ENCODE data around the gene DHRS13.

Gene DHRS13, protein sequence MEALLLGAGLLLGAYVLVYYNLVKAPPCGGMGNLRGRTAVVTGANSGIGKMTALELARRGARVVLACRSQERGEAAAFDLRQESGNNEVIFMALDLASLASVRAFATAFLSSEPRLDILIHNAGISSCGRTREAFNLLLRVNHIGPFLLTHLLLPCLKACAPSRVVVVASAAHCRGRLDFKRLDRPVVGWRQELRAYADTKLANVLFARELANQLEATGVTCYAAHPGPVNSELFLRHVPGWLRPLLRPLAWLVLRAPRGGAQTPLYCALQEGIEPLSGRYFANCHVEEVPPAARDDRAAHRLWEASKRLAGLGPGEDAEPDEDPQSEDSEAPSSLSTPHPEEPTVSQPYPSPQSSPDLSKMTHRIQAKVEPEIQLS

DNA sequence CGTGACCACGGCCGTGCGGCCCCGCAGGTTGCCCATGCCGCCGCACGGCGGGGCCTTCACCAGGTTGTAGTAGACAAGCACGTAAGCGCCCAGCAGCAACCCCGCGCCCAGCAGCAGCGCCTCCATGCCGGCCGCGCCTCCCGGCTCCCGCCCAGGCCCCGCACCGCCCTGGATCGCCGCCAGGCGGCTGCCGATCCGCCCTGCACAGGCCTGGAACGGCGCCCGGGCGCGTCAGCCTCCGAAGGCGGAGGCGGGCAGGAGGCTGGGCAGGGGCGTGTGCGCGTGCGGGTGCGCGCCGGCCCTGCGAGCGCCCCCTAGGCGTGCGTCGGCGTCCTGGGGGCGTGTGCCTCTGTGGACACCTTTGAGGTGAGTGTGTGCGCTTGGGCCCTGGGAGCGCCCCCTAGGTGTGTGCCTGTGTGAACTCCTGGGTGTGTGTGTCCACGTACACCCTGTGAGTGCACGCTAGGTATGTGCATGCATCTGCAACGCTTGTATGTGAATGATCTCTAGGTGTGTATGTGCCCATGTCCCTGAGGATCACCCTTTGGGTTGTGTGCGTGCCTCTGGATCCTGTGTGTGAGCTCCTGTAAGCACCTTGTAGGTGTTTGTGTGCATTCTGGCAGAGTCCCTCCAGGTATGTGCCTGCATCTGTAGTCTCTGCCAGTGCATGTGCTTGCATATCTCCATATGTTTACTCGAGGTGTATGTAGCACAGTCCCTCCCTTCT, at the start of gene DHRS13:
Gene DHRS13, minus strand, starts transcription at position 261 of the 727 bp plus-strand sequence. Its CDS starts 135 bp downstream, at position 126.
- DNase-seq (ENCODE audit: low read depth, low spot score) = peak; percentile 67

DNA sequence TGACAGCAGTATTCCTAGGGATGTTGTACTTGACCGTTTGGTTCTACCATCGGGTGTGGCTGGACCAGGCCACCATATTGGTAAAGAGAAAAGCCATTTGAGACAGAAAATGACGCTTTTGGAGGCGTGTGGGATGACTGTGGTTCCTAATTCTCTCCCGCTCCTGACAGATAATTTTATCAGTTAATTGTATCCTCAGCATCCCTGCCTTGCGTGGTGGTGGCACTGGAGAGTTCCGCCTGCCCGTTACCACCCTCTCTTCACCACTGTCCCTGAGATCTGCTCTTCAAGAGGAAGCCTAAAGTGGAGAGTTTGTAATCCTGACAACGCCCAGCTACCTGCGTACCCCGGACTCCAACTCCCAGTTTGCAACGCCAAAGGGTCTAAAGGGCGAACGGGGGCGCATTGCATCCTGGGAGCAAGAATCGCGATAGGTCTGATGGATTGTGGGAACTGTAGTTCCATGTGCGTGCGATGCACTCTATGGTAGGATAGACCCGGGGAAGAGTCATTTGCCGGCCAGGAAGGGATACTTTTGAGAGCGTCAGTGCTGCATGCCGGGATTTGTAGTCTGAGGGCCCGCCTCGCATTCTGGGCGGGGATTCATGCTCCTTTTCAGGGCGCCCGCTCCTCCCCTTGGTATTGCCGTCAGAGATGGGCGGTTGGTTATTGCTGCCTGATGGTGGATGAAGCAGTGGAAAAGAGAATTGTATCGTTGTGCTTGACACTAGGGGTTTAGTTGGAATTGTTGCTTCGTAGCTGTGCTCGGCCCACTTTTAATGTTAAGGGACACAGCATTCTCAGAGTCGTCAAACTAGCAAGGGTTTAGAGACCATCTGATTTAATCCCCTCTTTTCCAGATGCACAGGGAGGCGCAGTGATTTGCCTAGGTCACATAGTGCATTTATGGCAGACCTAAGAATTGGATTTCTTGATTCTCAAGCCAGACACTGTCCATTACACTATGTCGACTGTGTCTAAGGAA, 49.4 kb upstream of the DHRS13 start:
- DNase-seq (ENCODE audit: low read depth, low spot score) = peak; percentile 98

DNA sequence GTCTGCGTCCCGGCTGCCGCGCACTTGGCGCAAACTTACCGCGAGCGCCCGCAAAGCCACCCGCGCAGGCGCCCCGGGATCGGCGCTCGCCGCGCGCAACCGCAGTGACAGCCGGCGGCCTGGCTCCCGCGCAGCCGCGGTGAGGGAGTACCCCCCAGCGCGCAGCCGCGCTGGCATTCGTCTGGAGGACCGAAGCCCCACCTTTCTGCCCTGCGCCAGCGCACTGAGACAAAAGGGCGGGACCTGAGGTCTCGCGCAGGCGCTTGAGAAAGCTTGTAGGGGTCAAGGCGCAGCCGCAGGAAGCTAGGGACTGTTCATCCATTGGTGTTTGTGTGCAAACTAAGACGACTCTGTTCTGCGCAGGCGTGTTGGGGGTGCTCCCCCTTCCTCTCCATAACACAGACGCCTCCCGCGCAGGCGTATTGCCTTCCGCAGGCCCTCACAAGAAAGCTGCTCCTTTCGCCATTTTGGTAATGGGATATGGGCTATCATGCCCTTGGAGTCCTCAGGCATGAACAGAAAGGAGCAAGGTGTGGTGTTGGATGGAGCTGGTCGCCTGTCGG, 48.6 kb upstream of the DHRS13 start, which contains the start of gene PHF12:
Gene PHF12, minus strand, starts transcription at position 91 of the 563 bp plus-strand sequence. CDS start 558 bp downstream, outside the sequence.
- peak; percentile 100 for DNase-seq (ENCODE audit: low read depth, low spot score)

DNA sequence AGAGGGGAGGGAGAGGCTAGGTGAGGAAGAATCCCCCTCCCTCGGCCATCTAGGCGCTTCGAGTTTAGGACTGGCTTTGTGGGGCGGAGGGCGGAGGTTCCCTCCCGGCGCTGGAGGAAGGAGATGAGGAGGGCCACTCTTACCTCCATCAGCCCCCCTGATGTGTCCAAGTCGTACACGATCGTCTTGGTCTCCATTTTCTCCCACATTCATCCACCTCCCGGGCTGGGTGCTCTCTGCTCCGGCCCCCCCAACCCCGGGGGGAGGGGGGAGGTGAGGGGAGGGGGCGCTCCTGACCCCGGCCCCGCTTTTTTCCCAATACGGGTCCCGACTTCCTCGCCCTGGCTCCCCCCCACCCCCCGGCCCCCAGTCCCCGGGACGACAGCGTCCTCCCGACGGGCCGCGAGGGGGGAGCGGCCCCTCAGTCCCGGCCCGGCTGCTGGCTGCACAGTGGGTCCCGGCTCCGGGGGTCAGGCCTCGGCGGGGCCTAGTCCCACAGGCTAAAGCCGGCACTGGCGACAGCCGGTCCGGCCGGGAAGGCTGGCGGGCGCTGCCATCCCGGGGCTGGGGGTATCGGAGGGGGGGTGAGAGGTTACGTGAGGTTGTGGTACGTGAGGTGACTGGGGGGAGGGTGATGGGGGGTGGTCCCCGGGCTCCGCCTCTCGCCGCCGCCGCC, 48.0 kb upstream of the DHRS13 start:
- DNase-seq (ENCODE audit: low read depth, low spot score) = no peak

DNA sequence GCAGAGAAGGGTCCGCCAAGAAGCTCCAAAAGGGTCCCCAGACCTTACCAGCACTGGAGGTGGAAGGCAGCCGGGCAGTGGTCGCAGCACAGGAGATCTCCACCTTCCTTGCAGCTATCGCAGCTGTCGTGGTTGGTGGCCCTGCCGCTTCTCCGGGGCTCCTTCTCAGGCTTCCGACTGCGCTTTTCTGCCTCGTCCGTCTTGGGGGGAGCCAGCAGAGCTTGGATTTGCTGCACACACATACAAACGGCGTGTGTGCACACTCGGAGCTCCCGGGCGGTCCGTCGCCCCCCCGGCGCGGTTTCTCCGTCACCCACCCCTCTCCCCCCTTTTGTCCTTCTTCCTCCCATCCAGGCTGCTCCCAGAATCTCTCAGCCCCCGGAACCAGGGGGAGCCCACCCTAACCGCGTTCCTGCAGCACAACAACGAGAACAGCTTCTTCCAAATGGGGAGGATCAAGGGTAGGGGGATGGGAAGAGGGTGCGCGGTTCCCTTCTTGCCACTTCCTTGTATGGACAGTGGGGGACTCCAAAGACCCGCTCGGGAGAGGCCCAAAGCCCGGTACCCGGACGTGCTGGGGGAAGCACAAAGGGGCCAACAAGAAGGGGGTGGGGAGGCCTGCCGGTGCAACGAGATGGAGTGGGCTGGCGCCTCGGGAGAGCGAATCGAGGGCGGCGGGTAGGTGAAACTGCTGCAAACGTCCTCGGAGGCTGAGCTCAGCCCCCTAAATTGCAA, 47.3 kb upstream of the DHRS13 start:
- DNase-seq (ENCODE audit: low read depth, low spot score) = no peak

DNA sequence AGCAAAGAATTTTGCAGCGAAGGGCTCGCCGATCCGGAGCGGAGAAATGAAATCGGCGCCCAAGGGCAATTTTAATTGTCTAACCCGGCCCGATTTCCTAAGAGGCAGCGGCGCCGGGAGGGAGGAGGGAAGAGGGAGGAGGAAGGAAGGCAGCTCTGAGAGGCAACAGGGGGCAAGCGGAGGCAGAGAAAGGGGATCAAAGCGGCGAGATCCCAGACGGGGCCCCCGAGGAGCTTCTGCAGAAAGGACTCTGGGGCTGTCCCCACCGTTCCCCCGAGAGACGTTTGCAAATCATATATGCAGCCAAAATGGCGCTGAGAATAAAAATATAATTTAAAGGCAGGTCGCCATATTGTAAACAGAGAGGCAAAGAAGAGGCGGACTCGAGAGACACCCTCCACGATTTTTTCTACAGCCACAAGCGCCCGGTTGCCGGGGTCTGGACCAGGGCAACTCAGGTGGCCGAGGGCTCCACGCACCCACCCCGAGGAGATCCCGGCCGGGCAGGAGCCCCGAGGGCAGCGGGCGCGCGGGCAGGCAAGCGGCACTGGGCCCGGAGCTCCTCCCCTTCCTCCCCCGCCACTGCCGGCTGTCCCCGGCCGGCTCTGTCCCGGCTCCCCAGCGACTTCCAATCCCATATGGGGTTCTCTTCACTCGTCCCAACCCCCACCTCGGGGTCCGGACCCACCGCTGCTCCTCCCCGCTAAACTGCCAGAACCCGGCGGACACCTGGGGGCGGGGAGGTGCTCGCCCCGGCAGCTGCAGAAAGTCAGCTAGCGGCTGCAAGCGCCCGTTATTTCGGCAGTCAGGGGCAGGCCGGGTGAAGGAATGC, 46.5 kb upstream of the DHRS13 start:
- DNase-seq (ENCODE audit: low read depth, low spot score) = no peak

DNA sequence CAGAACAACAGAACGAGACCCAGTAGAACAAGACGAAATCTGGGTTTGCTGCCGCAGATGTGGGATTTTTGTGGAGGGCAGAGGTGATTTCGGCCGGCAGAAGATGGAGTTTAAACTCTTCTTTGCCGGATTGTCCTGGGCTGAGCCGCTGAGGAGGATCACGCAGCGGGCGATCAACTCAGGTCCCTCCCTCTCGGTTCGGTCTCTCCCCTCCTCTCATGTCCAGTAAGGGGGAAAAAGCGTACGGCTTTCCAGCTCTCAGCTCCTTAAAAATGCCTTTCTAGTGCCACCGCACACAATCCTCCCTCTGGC, 46.0 kb upstream of the DHRS13 start:
- no peak for DNase-seq (ENCODE audit: low read depth, low spot score)

DNA sequence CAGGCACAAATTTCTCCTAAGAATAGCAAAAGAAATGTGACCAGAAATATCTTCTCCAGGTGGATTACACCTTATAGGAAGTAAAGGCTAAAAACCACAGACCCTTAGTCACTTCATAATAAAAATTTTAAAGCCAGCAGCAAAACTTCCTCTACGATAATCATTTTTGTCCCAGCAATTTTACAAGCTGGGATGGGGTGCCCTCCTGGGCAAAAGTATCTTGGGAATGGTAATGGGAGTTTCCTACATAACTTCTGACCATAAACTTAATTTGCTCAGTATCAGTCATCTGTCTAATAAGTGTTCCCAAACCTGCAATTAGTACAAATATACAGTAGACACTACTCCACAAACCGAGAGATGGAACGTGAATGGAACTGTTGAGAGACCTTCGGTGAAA, 45.5 kb upstream of the DHRS13 start:
- no peak for DNase-seq (ENCODE audit: low read depth, low spot score)

DNA sequence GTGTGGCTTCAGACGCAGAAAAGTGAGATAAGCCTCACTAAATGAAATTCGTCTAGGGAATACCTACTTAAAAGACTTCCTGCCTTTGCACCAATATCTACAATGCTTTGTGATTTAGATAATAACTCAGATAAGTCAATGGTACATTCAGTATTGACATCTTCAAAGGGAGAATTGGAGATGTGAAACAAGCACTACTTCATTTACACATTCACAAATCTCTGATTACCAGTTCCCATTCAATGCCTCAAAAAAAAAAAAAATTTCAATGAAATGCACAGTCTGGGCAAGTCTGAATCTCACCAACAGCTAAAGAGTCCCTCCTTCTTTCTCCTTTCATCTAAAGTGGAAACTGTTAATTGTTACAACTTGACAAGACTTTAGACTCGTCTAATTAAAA, 44.8 kb upstream of the DHRS13 start:
- no peak for DNase-seq (ENCODE audit: low read depth, low spot score)

DNA sequence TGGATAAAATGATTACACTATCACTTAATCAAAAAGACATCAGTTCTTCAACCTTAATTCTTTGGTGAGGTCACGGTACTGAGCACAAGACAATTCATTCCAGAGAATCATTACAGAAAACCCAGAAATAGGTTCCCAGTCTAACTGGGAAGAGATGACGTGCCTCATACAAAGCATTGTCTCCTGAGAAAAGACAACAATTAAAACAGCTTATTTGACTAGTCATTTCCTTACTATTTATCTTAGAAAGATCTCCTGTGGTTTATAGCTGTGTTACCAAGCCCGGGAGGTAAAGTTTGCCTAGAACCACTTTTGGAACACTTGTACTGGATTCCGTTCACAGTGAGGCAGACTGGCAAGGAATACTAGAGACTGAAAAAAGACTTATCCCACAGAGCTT, 43.4 kb upstream of the DHRS13 start:
- DNase-seq (ENCODE audit: low read depth, low spot score) = peak; percentile 71

DNA sequence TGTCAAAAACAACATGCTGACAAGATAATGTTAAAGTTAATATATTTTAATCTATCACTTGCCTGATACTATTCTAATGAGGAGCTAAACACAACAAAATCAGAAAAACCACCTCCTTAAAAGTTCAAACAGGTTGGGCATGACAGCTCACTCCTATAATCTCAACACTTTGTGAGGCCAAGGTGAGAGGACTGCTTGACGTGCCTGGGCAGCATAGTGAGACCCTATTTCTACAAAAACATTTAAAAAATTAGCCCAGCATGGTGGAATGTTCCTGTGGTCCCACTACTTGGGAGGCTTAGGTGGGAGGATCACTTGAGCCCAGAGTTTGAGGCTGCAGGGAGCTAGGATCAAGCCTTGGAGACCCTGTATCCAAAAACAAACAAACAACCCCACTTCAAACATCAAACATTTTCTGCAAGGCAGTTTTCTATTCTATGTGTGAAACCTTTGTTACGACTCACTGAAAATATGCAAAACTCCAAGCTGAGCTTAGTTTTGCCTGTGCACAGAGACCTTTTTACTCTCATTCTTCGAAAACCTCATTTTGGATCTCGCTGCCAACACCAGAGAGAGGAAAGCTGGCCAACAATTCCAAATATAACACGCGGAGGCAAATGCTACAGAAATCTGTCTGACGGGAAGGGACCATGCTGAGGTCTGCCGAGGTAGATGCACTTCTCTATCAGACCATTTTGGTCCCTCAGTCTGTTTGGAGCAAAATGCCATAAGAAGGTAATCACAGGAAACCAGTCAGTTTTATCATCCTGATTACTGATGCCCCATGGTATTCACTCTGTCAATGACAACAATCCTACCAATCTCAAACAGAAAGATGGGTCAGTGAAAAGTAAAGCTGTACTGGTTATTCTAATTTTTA, 42.2 kb upstream of the DHRS13 start:
- DNase-seq (ENCODE audit: low read depth, low spot score) = no peak

DNA sequence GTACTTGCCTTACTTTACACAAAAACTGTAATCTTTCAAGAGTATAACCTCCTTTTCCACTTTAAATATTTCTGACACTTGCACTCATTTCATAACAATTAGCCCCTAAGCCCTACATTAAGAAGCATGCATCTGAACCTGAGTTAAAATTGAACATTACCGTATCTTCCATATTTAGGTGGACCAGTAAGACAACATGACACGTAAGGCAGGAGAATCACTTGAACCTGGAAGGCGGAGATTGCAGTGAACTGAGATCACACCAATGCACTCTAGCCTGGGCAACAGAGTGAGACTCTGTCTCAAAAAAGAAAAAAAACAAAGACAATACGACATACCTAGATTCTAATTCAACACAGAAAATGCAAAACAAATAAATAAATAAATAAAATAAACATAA, 41.5 kb upstream of the DHRS13 start:
- no peak for DNase-seq (ENCODE audit: low read depth, low spot score)

DNA sequence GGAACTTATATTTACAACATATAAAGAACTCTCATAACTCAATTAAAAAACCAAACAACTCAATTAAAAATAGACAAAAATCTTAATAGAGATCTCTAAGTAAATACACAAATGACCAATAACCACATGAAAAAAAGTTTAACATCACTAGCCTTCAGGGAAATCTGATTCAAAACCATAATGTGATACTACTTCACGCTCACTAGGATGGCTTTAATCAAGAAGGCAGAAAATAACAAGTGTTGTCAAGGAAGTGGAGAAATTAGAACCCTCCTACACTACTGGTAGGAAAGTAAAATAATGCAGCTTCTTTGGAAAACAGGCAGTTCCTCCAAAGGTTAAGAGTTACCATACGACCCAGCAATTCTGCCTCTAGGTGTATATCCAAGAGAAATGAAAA, 40.0 kb upstream of the DHRS13 start:
- no peak for DNase-seq (ENCODE audit: low read depth, low spot score)

DNA sequence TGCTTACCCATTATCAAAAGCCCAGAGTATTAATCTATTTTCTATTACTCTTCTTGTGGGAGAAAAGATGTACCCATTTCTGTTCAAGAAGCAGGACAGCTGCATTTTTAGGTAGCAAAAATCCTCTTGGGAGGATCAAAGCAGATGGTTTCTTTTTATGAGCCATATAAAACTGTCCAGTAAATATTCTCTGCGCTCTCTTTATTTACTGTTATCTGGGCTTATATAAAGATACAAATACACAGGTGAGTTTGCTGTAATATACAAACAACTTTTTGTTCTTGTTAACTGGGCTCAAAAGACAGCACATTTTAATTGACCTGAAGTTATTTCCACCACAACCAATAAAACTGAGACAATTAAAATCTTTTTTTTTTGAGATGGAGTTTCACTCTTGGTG, 38.4 kb upstream of the DHRS13 start:
- DNase-seq (ENCODE audit: low read depth, low spot score) = no peak

DNA sequence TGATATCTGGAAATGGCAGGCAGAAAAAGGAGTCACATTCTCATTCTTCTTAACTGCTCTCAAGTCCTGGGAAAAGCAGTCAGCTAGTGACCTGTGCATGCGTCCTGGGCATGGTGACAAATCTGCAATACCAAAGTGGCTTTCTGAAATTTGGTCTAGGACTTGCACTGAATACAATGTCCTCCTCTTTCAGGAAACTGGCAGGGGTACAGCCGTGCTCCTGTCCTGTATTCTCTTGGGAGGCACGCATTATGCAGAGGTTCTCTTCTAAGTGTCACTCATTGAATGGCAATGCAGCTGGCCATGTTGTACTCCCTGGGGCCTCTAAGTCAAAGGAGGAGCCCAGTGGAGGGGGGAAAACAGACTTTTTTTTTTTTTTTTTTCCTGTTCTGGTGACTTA, 37.8 kb upstream of the DHRS13 start:
- DNase-seq (ENCODE audit: low read depth, low spot score) = no peak

DNA sequence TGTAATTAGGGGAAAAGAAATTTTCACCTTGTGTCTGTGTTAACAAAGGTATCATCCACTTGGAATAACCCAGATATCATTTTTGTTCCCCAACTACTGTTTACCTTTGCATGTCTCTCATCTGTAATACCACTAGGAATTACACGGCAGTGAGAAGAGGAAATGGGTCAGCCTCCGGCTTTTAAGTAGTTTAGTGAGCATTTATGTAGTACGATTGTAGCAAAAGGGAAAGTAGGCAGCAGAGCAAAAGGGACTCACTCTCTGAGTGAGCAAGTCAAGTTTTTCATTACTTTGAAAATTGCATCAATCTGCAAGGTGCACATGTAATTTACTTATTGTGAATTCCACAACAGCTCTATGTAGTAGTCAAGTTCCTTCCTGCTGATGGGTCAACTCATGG, 37.3 kb upstream of the DHRS13 start:
- DNase-seq (ENCODE audit: low read depth, low spot score) = no peak

DNA sequence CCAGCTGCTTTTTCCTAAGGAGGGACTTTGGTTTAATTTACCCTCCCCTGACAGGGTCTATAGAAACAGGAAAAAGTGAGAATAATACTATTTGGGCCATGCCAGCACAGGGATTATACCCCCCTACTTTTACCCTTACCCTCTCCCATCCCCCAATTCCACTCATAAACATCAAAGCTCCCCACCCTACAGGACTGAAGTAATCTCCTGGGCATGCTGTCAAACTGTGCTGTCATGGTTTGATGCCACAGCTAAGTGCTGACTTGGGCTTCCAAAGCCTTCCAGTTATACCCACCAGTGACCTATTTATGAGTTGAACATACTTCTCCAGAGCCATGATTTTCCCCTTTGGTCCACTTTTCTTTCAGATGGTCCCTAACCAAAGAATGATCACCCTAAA, 35.7 kb upstream of the DHRS13 start:
- no peak for DNase-seq (ENCODE audit: low read depth, low spot score)

DNA sequence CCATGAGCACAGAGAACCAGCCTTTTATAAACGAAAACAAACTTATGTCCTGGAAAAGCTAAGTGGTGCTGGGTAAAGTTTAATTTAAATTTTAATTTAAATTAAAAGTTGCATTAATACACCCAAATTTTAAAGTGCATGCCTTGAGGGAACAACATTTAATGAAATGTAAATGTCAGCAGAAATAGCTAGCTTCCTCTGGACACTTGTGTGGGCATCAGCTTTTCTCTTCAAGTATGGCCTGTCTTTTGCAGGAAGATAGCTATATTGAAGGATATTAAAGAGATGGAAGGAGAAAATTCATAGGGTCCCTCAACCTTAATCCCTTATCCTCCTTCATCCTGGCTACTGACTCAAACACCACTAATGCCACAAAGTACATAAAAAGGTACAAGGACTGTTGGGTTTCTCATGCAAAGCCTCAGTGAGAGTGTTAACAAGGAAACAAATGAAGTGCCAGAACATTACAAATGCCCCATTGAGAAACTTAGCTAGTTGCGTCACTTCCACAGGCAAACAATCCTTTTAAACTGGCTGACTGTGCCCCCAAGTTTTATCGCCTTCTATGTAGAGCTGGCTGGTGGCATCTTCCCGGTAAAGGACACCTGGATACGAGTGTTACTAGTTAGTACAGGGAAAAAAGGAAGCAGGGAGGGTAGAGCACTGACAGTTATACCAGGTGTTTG, 34.3 kb upstream of the DHRS13 start:
- no peak for DNase-seq (ENCODE audit: low read depth, low spot score)

Data from smooth muscle cell of the brain vasculature (primary cell).